AG10803 (cell line): Measurements from ENCODE around the gene DNLZ.

Source experiments
- DNase-seq: peaks from one replicate; pipeline ENCODE4 v3.0.0; 2010; ENCODE audit warnings: low read depth
- H3K4me3 ChIP-seq: 2 replicates; pipeline ENCODE4 v1.5.1; 2011; ENCODE audit warnings: mild to moderate bottlenecking, low read length, control low read depth
- TF ChIP-seq, protein P1 (sequence below): conservative IDR thresholded peaks from 2 replicates; pipeline ENCODE4 v1.5.1; 2011; ENCODE audit warnings: mild to moderate bottlenecking, low read length, control low read depth, inconsistent platforms

DNLZ gene

DNA sequence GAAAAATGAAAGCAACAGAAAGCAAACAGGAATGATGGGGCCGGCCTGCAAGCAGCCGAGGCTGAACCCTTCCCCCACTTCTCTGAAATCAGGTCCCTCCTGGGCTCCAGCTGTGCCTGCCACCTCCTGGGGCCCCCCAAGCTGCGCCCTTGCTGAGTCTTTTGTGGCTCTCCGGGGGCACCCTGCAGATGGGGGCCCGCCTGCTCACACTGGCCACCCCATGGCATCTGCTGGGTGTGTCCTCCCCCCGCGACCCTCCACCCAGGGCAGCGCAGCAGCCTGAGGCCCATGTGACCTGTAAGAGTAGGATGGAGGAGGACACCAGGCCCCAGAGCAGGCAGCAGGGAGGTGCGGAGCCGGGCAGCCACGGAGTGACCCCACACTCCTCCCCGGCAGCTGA lies 30.5 kb downstream of the DNLZ start:
- TF ChIP-seq, protein P1, sequence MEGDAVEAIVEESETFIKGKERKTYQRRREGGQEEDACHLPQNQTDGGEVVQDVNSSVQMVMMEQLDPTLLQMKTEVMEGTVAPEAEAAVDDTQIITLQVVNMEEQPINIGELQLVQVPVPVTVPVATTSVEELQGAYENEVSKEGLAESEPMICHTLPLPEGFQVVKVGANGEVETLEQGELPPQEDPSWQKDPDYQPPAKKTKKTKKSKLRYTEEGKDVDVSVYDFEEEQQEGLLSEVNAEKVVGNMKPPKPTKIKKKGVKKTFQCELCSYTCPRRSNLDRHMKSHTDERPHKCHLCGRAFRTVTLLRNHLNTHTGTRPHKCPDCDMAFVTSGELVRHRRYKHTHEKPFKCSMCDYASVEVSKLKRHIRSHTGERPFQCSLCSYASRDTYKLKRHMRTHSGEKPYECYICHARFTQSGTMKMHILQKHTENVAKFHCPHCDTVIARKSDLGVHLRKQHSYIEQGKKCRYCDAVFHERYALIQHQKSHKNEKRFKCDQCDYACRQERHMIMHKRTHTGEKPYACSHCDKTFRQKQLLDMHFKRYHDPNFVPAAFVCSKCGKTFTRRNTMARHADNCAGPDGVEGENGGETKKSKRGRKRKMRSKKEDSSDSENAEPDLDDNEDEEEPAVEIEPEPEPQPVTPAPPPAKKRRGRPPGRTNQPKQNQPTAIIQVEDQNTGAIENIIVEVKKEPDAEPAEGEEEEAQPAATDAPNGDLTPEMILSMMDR, result no peak
- DNase-seq, result no peak

DNA sequence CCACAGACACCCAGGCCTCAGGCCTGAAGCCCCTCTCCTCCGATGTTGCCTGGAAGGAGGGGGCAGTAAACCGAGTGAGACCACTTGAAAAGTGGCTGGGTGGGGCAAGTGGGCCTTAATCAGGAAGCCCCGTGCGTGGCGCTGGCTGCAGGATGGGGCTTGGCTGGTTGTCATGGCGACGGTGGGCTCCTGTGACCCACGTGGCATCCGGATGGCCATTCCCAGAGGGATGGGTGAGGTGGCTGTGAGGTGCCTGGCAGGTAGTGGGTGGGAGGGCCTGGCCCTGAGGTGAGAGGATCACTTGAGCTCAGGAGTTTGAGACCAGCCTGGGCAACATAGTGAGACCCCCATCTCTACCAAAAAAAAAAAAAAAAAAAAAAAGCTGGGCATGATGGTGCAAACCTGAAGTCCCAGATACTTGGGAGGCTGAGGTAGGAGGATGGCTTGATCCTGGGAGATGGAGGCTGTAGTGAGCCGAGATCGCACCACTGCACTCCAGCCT lies 31.0 kb downstream of the DNLZ start:
- TF ChIP-seq, protein P1, result no peak
- no peak overlapping the region for H3K4me3 ChIP-seq
- no peak for DNase-seq

More for the DNA sequence above, 30.5 kb downstream of the DNLZ start:
- H3K4me3 ChIP-seq, result no peak overlapping the region

DNA sequence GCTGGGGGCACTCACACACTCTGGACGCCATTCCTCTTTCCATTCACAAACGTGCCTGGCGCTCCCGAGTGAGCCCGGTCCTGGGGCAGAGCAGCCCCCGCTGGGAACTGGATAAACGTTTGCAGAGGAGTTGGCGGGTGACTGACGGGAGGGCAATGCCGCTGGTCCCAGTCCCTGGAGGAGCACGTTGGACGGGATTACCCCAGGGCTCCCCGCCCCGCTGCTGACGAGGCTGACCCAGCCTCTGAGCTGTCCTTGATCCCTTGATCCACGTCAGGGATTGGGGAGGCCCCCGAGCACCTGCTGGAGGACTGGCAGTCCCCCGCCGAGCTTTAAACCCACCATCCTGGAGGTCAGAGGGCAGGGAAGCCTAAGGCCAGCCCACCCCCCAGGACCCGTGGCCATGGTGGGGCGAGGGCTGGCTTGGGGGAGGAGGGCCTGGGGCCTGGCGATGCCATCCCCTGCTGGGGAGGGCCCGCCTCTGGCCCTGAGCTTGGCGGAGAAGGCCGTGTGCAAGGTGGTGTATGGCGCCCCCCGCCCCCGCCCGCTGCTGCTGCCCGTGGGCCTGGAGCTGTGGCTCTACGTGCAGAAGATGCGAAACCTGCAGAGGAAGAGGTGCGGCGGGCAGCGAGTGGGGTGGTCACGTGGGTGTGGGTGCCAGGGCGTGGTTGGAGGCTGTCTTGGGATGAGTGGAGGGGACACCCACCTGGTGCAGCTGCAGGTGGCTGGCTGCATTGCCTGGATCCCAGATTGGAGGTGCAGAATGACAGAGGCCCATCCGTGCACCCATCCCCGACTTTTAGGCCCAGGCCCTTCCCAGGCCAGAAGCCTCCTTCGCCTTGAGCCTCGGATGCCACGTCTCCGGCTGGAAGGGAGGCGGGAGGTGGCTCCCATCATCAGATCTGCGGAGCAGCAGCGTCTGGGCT lies 31.7 kb downstream of the DNLZ start:
- TF ChIP-seq, protein P1, result no peak
- H3K4me3 ChIP-seq, result no peak overlapping the region
- no peak for DNase-seq

DNA sequence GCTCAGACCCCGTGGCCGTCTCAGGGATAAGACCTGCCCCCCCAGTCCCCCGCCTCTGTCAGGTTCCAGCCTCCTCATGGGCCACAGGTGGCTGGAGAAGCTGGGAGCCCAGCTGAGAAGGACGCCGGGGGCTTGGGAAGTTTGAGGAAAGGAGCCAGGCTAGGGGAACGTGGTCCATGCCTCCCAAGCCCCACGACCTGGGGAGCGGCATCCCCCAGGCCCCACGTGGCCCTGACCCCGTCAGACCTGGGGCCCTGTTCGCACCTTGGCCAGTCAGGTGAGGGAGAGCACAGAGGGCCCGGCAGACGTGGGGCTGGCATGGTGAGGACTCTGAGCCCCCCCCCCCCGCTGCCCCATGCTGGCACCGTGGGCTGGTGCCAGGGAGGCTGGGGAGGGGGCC lies 32.5 kb downstream of the DNLZ start:
- DNase-seq, result no peak
- H3K4me3 ChIP-seq, result no peak overlapping the region
- TF ChIP-seq, protein P1, result no peak

DNA sequence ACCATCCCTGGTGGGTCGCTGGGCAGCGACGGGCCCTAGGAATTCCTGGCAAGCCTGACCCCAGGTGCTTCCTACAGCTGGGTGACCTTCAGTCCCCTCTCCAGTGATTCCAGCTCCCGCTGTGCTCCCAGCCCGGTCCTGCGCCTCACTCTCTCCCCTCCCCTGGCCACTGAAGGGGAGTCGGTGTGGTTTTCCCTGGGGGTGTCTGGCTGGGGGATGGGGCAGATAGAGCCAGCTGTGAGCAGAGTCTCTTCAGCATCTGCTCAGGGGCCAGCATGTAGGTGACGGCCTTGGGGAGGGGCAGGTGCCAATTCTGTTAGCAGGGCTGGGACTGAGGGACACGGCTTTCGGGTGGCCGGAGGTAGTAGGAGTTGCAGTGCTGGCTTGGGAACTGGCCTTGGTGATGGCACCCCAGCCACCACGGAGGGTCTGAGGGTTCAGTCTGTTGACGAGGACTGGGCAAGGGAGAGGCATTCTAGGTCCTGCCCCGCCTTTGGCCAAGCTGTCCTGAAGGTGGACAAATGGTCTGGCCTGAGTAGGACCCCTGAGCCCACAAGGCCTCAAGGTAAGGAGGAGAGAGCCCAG lies 33.0 kb downstream of the DNLZ start:
- no peak overlapping the region for H3K4me3 ChIP-seq
- TF ChIP-seq, protein P1, result no peak
- DNase-seq, result no peak

DNA sequence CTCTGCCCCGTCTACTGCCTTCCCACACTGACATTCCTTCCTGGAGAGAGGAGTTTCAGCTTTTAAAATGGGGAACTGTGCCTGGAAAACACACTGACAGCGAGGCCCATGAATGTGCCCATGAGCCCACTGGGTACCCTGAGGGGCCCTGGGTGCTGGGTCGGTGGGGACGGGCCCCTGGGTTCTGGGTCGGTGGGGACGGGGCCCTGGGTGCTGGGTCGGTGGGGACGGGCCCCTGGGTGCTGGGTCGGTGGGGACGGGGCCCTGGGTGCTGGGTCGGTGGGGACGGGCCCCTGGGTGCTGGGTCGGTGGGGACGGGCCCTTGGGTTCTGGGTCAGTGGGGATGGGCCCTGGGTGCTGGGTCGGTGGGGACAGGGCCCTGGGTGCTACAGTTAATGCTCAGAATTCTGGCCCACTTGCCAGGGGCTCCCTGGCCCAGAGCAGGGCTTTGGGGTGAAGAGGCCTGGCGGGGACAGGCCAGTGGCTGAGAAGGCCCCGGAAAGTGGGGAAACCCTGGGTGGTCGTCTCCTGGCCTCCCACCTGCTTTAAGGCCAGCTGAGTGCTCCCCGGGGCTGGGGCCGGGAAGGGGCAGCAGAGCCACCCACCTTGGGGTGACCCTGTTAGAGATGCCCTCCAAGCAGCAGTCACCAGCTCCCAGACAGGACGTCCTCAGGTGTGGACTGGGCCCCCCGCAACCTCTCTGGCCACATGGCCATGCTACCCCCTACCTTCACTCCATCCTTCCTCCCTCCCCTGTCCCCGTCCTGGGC lies 33.7 kb downstream of the DNLZ start:
- TF ChIP-seq, protein P1, result no peak
- no peak for DNase-seq
- peak overlapping the region; percentile 91 for H3K4me3 ChIP-seq
